Measurements from ENCODE around the gene ADAMTS17. TPM values are rescaled to one million over a fixed set of nuclear protein-coding genes. Genes with fewer than 3 reads are reported as not detected.

ADAMTS17 gene
- total RNA-seq, 1 experiment from 2014 or later = 4.2 TPM

GRCh38 chr15:100033140-100033857 is 308.5 kb downstream of the ADAMTS17 start:
- H3K9ac ChIP-seq (ENCODE audit: low read length) = no peak overlapping the region
- no peak overlapping the region for H2AFZ ChIP-seq (ENCODE audit: low read depth, low read length, poor library complexity, severe bottlenecking)
- no peaks in the 10 kb centered on the region for H4K20me1 ChIP-seq (ENCODE audit: insufficient read depth)
- no peaks in the 10 kb centered on the region for H3K36me3 ChIP-seq (ENCODE audit: control insufficient read depth in 1 of 2, insufficient read depth in 2 of 2, low read length in 2 of 2)
- intact Hi-C loops (cut with micrococcal nuclease) = no loop called here
- H3K79me2 ChIP-seq (ENCODE audit: insufficient read depth, low read length) = no peaks in the 10 kb centered on the region
- ChIA-PET POLR2A (no interaction called here), CTCF (no interaction called here), RAD21 (ENCODE audit: low non-redundant PET in 1 of 2, low total read pairs in 2 of 2, uncharacterized antibody in 2 of 2, unreplicated experiment in 2 of 2) (no interaction called here)
- no peak overlapping the region for H3K4me2 ChIP-seq (ENCODE audit: low read length)
- ATAC-seq (no peak), DNase-seq (ENCODE audit: low read depth, low spot score) (no peak)
- no peaks in the 10 kb centered on the region for H3K27me3 ChIP-seq (ENCODE audit: insufficient read depth, low read length)
- H3K27ac ChIP-seq (ENCODE audit: low read depth, low read length) = no peak overlapping the region
- BruUV-seq (replicated peaks) = no TSS peak
- no peaks in the 10 kb centered on the region; a peak in 1 of 4 replicates for H3K9me3 ChIP-seq (ENCODE audit: control insufficient read depth in 1 of 2, insufficient read depth in 1 of 2, low read depth in 1 of 2, low read length in 2 of 2)
- H3K4me1 ChIP-seq (ENCODE audit: control insufficient read depth in 1 of 2, insufficient read depth in 2 of 2, low read length in 2 of 2) = no peaks in the 10 kb centered on the region; a peak in 1 of 4 replicates
- no peak overlapping the region for H3K4me3 ChIP-seq (replicated peaks in 1 of 2; ENCODE audit: low read depth in 1 of 2, low read length in 2 of 2)
- TF ChIP-seq YY1 (IDR thresholded peaks at IDR 0.05; ENCODE audit: extremely low read depth, insufficient replicate concordance, low read depth, low read length) = no peak
- no peak for TF ChIP-seq ZFX (IDR thresholded peaks at IDR 0.05)
- TF ChIP-seq ATF3 (IDR thresholded peaks at IDR 0.05) = no peak
- no peak for TF ChIP-seq ELF1 (IDR thresholded peaks at IDR 0.05; ENCODE audit: borderline replicate concordance, low read depth)
- no peak for TF ChIP-seq EZH2phosphoT487 (IDR thresholded peaks at IDR 0.05; ENCODE audit: borderline replicate concordance)
- TF ChIP-seq ZNF274 (IDR thresholded peaks at IDR 0.05; ENCODE audit: low read depth, low read length) = no peak
- no peak for TF ChIP-seq SP1 (IDR thresholded peaks at IDR 0.05; ENCODE audit: low read depth)
- TF ChIP-seq RAD21 (IDR thresholded peaks at IDR 0.05; ENCODE audit: low read depth) = no peak
- no peak for TF ChIP-seq POLR2AphosphoS5 (IDR thresholded peaks at IDR 0.05; ENCODE audit: low read depth, low read length)
- no peaks in the 10 kb centered on the region for H3K9me2 ChIP-seq (ENCODE audit: insufficient read depth)

Measured in HCT116 (cell line).